ENCODE results near the gene SPATC1L. TPM values are rescaled to one million over a fixed set of nuclear protein-coding genes. Genes with fewer than 3 reads are reported as not detected.

The SPATC1L gene
- total and polyA plus RNA-seq, 2 donors (not counting 1 experiment from before 2014, with no cell fraction given): 11.4 to 15.4 TPM

DNA sequence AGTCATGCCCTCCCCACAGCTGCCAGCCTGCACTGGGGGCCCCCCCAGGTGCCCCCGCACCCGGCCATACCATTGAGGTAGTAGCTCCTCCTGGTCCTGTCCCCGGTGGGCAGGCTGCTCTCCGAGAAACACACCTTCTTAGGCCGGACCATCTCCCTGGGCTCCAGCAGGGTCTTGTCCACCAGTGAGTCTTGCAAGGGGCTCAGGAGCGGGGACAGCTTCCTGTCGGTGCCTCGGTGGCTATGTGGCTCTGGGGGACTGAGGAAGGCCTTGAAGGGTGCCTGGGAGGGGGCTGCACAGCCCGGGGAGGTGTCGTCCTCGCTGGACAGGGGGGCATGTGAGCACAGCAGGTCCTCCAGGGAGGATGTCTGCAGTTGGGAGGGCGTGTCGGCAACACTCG, 16.0 kb downstream of the SPATC1L start:
- Histone ChIP-seq H4K20me1 (ENCODE audit: control insufficient read depth, insufficient read depth, low read length, poor library complexity, severe bottlenecking) (no peaks in the 10 kb centered on the region), H3K79me2 (ENCODE audit: control insufficient read depth, insufficient read depth, low read length) (peaks cover 6% of the 10 kb centered on the region), H3K27ac (ENCODE audit: low read length in 2 of 2) (no peak overlapping the region), H3K4me3 (ENCODE audit: control extremely low read depth in 1 of 5, extremely low read depth in 1 of 5, insufficient read depth in 1 of 5, low read depth in 2 of 5, low read length in 4 of 5) (no peak overlapping the region), H3K27me3 (replicated peaks in 1 of 4; ENCODE audit: control extremely low read depth in 1 of 4, control insufficient read depth in 3 of 4, insufficient read depth in 4 of 4, low read length in 3 of 4) (no peaks in the 10 kb centered on the region), H3K9ac (ENCODE audit: low read length) (no peak overlapping the region), H2AFZ (ENCODE audit: insufficient read depth, low read depth, low read length, poor library complexity, severe bottlenecking) (no peak overlapping the region), H3K4me2 (replicated peaks; ENCODE audit: low read depth, low read length, poor library complexity, severe bottlenecking) (no peak overlapping the region), H3K36me3 (replicated peaks in 1 of 2; ENCODE audit: control extremely low read depth in 1 of 2, control insufficient read depth in 1 of 2, extremely low read depth in 1 of 2, insufficient read depth in 2 of 2, low read length in 1 of 2) (no peaks in the 10 kb centered on the region), H3K9me3 (ENCODE audit: control extremely low read depth in 1 of 3, control insufficient read depth in 2 of 3, insufficient read depth in 1 of 3, low read length in 2 of 3) (peaks cover 0 to 3% (median 0%) of the 10 kb centered on the region in 3 donors), H3K4me1 (ENCODE audit: control insufficient read depth in 2 of 2, insufficient read depth in 2 of 2, low read length in 2 of 2) (no peaks in the 10 kb centered on the region)
- no peaks in the 10 kb centered on the region for H3K27me3 Mint-ChIP-seq
- DNase-seq: no peak
- CTCF ChIA-PET: no interaction called here
- intact Hi-C loops (cut with micrococcal nuclease): no loop called here
- H3K4me1 Mint-ChIP-seq: peaks cover 10% of the 10 kb centered on the region
- TF ChIP-seq, protein P1, sequence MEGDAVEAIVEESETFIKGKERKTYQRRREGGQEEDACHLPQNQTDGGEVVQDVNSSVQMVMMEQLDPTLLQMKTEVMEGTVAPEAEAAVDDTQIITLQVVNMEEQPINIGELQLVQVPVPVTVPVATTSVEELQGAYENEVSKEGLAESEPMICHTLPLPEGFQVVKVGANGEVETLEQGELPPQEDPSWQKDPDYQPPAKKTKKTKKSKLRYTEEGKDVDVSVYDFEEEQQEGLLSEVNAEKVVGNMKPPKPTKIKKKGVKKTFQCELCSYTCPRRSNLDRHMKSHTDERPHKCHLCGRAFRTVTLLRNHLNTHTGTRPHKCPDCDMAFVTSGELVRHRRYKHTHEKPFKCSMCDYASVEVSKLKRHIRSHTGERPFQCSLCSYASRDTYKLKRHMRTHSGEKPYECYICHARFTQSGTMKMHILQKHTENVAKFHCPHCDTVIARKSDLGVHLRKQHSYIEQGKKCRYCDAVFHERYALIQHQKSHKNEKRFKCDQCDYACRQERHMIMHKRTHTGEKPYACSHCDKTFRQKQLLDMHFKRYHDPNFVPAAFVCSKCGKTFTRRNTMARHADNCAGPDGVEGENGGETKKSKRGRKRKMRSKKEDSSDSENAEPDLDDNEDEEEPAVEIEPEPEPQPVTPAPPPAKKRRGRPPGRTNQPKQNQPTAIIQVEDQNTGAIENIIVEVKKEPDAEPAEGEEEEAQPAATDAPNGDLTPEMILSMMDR (IDR thresholded peaks at IDR 0.05): no peak
- TF ChIP-seq EZH2 (IDR thresholded peaks at IDR 0.05; ENCODE audit: borderline replicate concordance, insufficient read depth, low read depth, low read length, poor library complexity, severe bottlenecking): no peak
- WGBS (ENCODE audit: insufficient coverage): 94% methylated on average over 13 of the region's 14 CpGs
- H3K4me3 Mint-ChIP-seq: no peak overlapping the region
- no peak for ATAC-seq (ENCODE audit: low read depth)
- POLR2A ChIA-PET: no interaction called here
- H3K27ac Mint-ChIP-seq: no peak overlapping the region
- no peaks in the 10 kb centered on the region for H3K9me3 Mint-ChIP-seq (ENCODE audit: insufficient read depth)

DNA sequence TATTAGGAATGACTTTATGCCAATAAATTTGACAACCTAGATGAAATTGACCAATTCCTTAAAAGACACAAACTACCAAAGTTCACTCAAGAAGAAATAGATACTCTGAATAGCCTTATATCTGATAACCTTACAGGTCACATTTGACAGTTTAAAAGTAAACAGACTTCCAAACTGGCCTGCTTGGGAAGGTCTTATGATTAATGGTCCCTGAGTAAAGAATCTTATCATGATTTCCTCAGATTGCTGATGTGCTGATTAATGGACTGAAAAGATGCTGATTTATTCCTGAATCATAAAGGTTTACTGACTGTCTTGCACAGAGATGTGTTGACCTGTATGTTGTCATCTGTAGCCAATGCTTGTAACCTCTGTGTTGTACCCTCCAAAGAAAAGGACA, 19.2 kb downstream of the SPATC1L start:
- Mint-ChIP-seq H3K27me3 (no peaks in the 10 kb centered on the region), H3K4me1 (no peaks in the 10 kb centered on the region), H3K27ac (no peak overlapping the region), H3K4me3 (no peak overlapping the region), H3K9me3 (ENCODE audit: insufficient read depth) (no peaks in the 10 kb centered on the region)
- H3K4me2 ChIP-seq (replicated peaks; ENCODE audit: low read depth, low read length, poor library complexity, severe bottlenecking): no peak overlapping the region
- peaks cover 0 to 12% (median 0%) of the 10 kb centered on the region in 3 donors for H3K9me3 ChIP-seq (ENCODE audit: control extremely low read depth in 1 of 3, control insufficient read depth in 2 of 3, insufficient read depth in 1 of 3, low read length in 2 of 3)
- no peak for ATAC-seq (ENCODE audit: low read depth)
- ChIA-PET POLR2A (no interaction called here), CTCF (no interaction called here)
- no peaks in the 10 kb centered on the region for H3K36me3 ChIP-seq (replicated peaks in 1 of 2; ENCODE audit: control extremely low read depth in 1 of 2, control insufficient read depth in 1 of 2, extremely low read depth in 1 of 2, insufficient read depth in 2 of 2, low read length in 1 of 2)
- TF ChIP-seq, protein P1 (IDR thresholded peaks at IDR 0.05): no peak
- TF ChIP-seq EZH2 (IDR thresholded peaks at IDR 0.05; ENCODE audit: borderline replicate concordance, insufficient read depth, low read depth, low read length, poor library complexity, severe bottlenecking): no peak
- no peaks in the 10 kb centered on the region for H4K20me1 ChIP-seq (ENCODE audit: control insufficient read depth, insufficient read depth, low read length, poor library complexity, severe bottlenecking)
- H3K27ac ChIP-seq (ENCODE audit: low read length in 2 of 2): no peak overlapping the region
- no peak overlapping the region for H3K4me3 ChIP-seq (ENCODE audit: control extremely low read depth in 1 of 5, extremely low read depth in 1 of 5, insufficient read depth in 1 of 5, low read depth in 2 of 5, low read length in 4 of 5)
- H3K4me1 ChIP-seq (ENCODE audit: control insufficient read depth in 2 of 2, insufficient read depth in 2 of 2, low read length in 2 of 2): no peaks in the 10 kb centered on the region
- no peak overlapping the region for H3K9ac ChIP-seq (ENCODE audit: low read length)
- H3K27me3 ChIP-seq (replicated peaks in 1 of 4; ENCODE audit: control extremely low read depth in 1 of 4, control insufficient read depth in 3 of 4, insufficient read depth in 4 of 4, low read length in 3 of 4): no peaks in the 10 kb centered on the region
- no peaks in the 10 kb centered on the region for H3K79me2 ChIP-seq (ENCODE audit: control insufficient read depth, insufficient read depth, low read length)
- H2AFZ ChIP-seq (ENCODE audit: insufficient read depth, low read depth, low read length, poor library complexity, severe bottlenecking): no peak overlapping the region
- intact Hi-C loops (cut with micrococcal nuclease): no loop called here
- no peak for DNase-seq

All from B cell (primary cell).